D341Med (cell line): ENCODE results near the gene BNIP5.
A peak's percentile ranks its signal among the peaks of the same experiment; 100 is the strongest.

Experiments used
- DNase-seq: peaks from one replicate; pipeline ENCODE4 v3.0.0; 2012; ENCODE audit warnings: low spot score

Gene BNIP5

GRCh38 chr6:36322591-36322990 lies 14.1 kb downstream of the BNIP5 start:
- DNase-seq, result no peak

- no peak for DNase-seq
Observed at GRCh38 chr6:36320475-36320874, 16.2 kb downstream of the BNIP5 start.

DNA sequence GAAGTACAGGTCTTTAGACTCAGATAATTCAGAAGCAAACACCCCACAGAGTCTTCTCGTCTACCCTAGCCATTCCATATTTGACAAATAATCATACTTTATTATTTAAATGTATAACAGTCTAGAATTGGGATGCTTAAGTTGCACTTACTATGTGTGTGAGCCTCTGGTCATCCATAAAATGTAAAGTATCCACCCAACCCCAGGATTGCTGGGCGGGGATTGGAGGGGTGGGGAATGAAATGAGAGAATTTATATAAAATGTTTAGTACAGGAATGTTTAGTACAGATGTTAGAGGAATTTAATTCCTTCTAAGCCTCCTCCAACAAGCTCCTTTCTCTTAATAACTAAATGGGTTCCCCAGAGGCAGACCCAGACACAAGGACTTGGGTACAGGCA lies 16.9 kb downstream of the BNIP5 start:
- no peak for DNase-seq

GRCh38 chr6:36319436-36319762 lies 17.3 kb downstream of the BNIP5 start:
- DNase-seq, result no peak

- peak; percentile 45 for DNase-seq
Observed at GRCh38 chr6:36318690-36319435, 17.8 kb downstream of the BNIP5 start.

- no peak for DNase-seq
Observed at GRCh38 chr6:36317623-36318022, 19.1 kb downstream of the BNIP5 start.

GRCh38 chr6:36315921-36316320 lies 20.8 kb downstream of the BNIP5 start:
- DNase-seq, result no peak

DNA sequence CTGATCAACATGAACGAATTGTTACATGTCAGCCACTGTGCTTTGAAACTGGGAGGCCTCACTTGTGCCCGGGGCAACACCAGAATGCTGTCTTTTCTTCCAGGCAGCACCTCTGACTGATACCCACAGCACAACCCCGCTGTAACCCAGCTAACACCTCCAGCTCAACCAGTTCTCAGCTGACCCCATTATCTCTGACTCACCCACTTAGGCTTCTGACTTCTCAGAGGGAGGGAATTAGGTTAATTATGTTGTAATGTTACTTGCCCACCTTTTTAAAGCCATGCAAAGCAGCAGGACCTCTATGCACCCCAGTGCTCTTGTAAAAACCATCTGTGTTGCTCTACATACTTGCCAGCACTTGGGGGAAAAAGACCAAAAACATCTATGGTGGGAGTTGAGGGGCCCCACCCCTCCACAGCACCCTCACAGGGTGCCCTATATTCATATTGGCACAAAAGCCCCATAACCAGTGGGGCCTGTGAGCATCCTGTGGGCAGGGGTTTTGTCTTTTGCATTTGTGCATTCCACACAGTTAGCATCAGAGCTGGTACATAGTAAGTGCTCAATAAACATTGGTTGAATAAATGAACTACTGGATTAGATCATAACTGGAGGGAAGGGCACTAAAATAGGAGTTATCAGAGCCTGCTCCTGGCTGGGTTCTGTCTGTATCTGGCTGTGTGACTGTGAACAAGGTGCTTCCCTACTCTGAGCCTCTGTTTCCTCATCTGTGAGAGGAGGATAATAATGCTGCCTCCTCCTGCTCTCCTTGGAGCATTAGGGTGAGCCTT lies 22.3 kb downstream of the BNIP5 start:
- DNase-seq, result no peak

DNA sequence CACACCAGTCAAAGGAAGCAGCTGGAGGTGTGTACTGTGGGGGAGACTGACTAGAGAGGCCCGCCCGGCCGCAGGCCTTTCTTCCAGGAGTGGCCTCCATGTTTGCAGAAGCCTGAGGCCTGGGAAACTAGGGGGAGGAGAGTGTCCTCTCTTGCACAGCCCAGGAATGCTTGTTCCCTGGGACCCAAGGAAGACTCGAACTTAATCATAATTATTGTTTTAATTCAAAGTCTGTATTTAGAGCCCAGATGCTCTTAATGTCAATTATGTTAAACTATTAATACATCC lies 23.1 kb downstream of the BNIP5 start:
- no peak for DNase-seq

GRCh38 chr6:36312854-36313648 lies 23.6 kb downstream of the BNIP5 start:
- DNase-seq, result no peak

DNA sequence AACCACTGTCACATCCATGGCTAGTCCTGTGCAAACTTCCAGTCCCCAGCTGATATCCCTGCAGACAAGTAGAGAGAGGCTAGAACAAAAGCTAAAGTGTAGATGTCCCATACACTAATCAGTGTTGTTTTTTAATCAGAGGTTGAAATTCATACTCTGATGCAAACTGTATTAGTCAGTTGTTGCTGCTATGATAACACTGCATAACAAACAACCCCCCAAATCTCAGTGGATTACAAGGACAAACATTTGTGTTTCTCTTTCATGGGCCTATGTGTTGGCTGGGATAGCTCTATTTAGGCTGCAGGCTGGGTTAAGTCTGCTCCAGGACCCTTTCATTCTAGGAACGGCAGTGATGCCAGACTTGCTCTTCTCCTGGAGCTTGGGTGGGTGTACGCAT lies 26.8 kb downstream of the BNIP5 start:
- no peak for DNase-seq

- no peak for DNase-seq
Observed at GRCh38 chr6:36309203-36309602, 27.5 kb downstream of the BNIP5 start.

- no peak for DNase-seq
Observed at GRCh38 chr6:36308514-36308913, 28.2 kb downstream of the BNIP5 start.

GRCh38 chr6:36306375-36306774 lies 30.3 kb downstream of the BNIP5 start:
- DNase-seq, result no peak

GRCh38 chr6:36305885-36306284 lies 30.8 kb downstream of the BNIP5 start:
- DNase-seq, result no peak

GRCh38 chr6:36302227-36302976 lies 34.3 kb downstream of the BNIP5 start:
- DNase-seq, result peak; percentile 82

GRCh38 chr6:36301781-36302180 lies 34.9 kb downstream of the BNIP5 start:
- DNase-seq, result no peak

GRCh38 chr6:36301085-36301658 lies 35.5 kb downstream of the BNIP5 start:
- no peak for DNase-seq

- no peak for DNase-seq
Observed at GRCh38 chr6:36298027-36298426, 38.7 kb downstream of the BNIP5 start.

GRCh38 chr6:36297511-36297910 lies 39.2 kb downstream of the BNIP5 start:
- no peak for DNase-seq

GRCh38 chr6:36297051-36297450 lies 39.6 kb downstream of the BNIP5 start:
- DNase-seq, result no peak

GRCh38 chr6:36296240-36296639 lies 40.4 kb downstream of the BNIP5 start:
- no peak for DNase-seq
